Caco-2 (cell line): ENCODE data around the gene ABRACL. TPM values are rescaled to one million over a fixed set of nuclear protein-coding genes. Genes with fewer than 3 reads are reported as not detected.
"Not testable (repeated sequence)": the region's sequence is repeated elsewhere in the genome, so short reads cannot be mapped to it uniquely, and the experiment has no call there.

Experiments used
- BruUV-seq: library from RNA; stranded (reverse); fragments of 400-500 nt; replicated peaks from 2 replicates; lab custom pipeline; 2021; lab: Mats Ljungman, UMichigan
- CTCF ChIA-PET: fragments of 300-600 bp; sonication (Branson Sonifier 250); formaldehyde crosslinking; loops from one replicate; lab custom pipeline; 2022; ENCODE audit warnings: antibody characterized with exemption; lab: Charles Lee
- POLR2A ChIA-PET: fragments of 300-600 bp; sonication (Branson Sonifier 250); formaldehyde crosslinking; loops from one replicate; lab custom pipeline; 2022; ENCODE audit warnings: antibody characterized with exemption; lab: Charles Lee
- DNase-seq, 2 experiments: peaks; one replicate each; pipeline versions ENCODE4 v3.0.0 to v3.0.0-alpha.2; 2020 to 2022
- H3K27me3 ChIP-seq: replicated peaks from 2 replicates; pipeline ENCODE4 v1.6.0; 2011; ENCODE audit warnings: low read length; ENCODE audit not compliant: control insufficient read depth, insufficient read depth
- H3K36me3 ChIP-seq: 2 replicates; pipeline ENCODE4 v1.5.1; 2011; ENCODE audit warnings: low read length; ENCODE audit not compliant: control insufficient read depth, insufficient read depth
- H3K4me1 ChIP-seq: fragments of 250-450 bp; sonication (Bioruptor Pico); 2 replicates; pipeline ENCODE4 v1.5.1; 2020; ENCODE audit warnings: mild to moderate bottlenecking
- H3K4me3 ChIP-seq: 2 replicates; pipeline ENCODE4 v1.5.1; 2011; ENCODE audit warnings: low read depth, mild to moderate bottlenecking, control low read depth, low read length
- H3K9me3 ChIP-seq: fragments of 250-450 bp; sonication (Bioruptor Pico); 2 replicates; pipeline ENCODE4 v1.5.1; 2020; ENCODE audit warnings: mild to moderate bottlenecking, moderate library complexity
- H3K27ac Mint-ChIP-seq: one replicate; pipeline ENCODE4 v1.8.0; 2022; ENCODE audit warnings: mixed read lengths; ENCODE audit not compliant: unreplicated experiment
- H3K27me3 Mint-ChIP-seq: one replicate; pipeline ENCODE4 v1.8.0; 2022; ENCODE audit warnings: mixed read lengths; ENCODE audit not compliant: insufficient read depth, unreplicated experiment
- H3K36me3 Mint-ChIP-seq: one replicate; pipeline ENCODE4 v1.8.0; 2022; ENCODE audit warnings: mild to moderate bottlenecking, mixed read lengths; ENCODE audit not compliant: insufficient read depth, unreplicated experiment
- H3K4me1 Mint-ChIP-seq: one replicate; pipeline ENCODE4 v1.8.0; 2022; ENCODE audit warnings: low read depth, mixed read lengths; ENCODE audit not compliant: unreplicated experiment
- H3K4me3 Mint-ChIP-seq: one replicate; pipeline ENCODE4 v1.8.0; 2022; ENCODE audit warnings: mild to moderate bottlenecking, moderate library complexity, mixed read lengths; ENCODE audit not compliant: unreplicated experiment
- H3K9me3 Mint-ChIP-seq: one replicate; pipeline ENCODE4 v1.8.0; 2022; ENCODE audit warnings: mixed read lengths; ENCODE audit not compliant: unreplicated experiment
- CTCF ChIP-seq, 2 experiments: fragments of 200-600 bp in 1 of 2; IDR thresholded peaks; 1 replicate in 1 of 2; 2 replicates in 1 of 2; pipeline versions ENCODE4 v1.5.1 to v1.8.0; 2011 to 2022; ENCODE audit warnings: antibody characterized with exemption in 1 of 2, control low read depth in 1 of 2, inconsistent platforms in 1 of 2, low read depth in 1 of 2, low read length in 1 of 2, mild to moderate bottlenecking in 1 of 2, moderate library complexity in 1 of 2; ENCODE audit not compliant: insufficient read depth in 1 of 2, severe bottlenecking in 1 of 2, unreplicated experiment in 1 of 2
- intact Hi-C: fragments of 100-400 bp; cut with micrococcal nuclease; formaldehyde crosslinking; loops from one replicate; pipeline ENCODE4 v1.10.0; 2022; ENCODE audit not compliant: unreplicated experiment
- total RNA-seq: library from RNA; stranded (reverse); gene quantifications from 2 replicates; pipeline ENCODE4 v1.2.3, GENCODE V29; 2022

ABRACL gene
- total RNA-seq, 1 experiment from 2014 or later: 90.3 TPM

- Histone ChIP-seq H3K4me3 (no peak overlapping the region), H3K36me3 (no peaks in the 10 kb centered on the region), H3K27me3 (no peaks in the 10 kb centered on the region), H3K9me3 (no peaks in the 10 kb centered on the region), H3K4me1 (0 out of 2 replicates have a peak, but pooled peaks cover 4% of the 10 kb centered on the region)
- ChIA-PET CTCF (no interaction called here), POLR2A (no interaction called here)
- H3K4me1 Mint-ChIP-seq: peaks cover 27% of the 10 kb centered on the region
- intact Hi-C loops: no loop called here
- no peaks in the 10 kb centered on the region for H3K9me3 Mint-ChIP-seq
- H3K36me3 Mint-ChIP-seq: no peaks in the 10 kb centered on the region
- no peaks in the 10 kb centered on the region for H3K27me3 Mint-ChIP-seq
- no peak for TF ChIP-seq CTCF (IDR thresholded peaks at IDR 0.05; ENCODE audit: insufficient read depth in 1 of 2, low read depth in 1 of 2, low read length in 1 of 2, severe bottlenecking in 1 of 2, unreplicated experiment in 1 of 2)
- H3K27ac Mint-ChIP-seq: no peak overlapping the region
- H3K4me3 Mint-ChIP-seq: no peak overlapping the region
- no peak for DNase-seq
- no TSS peak for BruUV-seq
These were observed 11.3 kb upstream of the ABRACL start for GRCh38 chr6:139017227-139017626.

GRCh38 chr6:139019722-139020121 lies 8.8 kb upstream of the ABRACL start:
- H3K9me3 Mint-ChIP-seq: no peaks in the 10 kb centered on the region
- intact Hi-C loops: no loop called here
- H3K27me3 Mint-ChIP-seq: no peaks in the 10 kb centered on the region
- peaks cover 12% of the 10 kb centered on the region; the same call in 1 of the 2 replicates for H3K4me1 ChIP-seq
- TF ChIP-seq CTCF (IDR thresholded peaks at IDR 0.05; ENCODE audit: insufficient read depth in 1 of 2, low read depth in 1 of 2, low read length in 1 of 2, severe bottlenecking in 1 of 2, unreplicated experiment in 1 of 2): no peak
- no TSS peak for BruUV-seq
- H3K36me3 Mint-ChIP-seq: peaks cover 4% of the 10 kb centered on the region
- CTCF ChIA-PET: no interaction called here
- no peaks in the 10 kb centered on the region for H3K36me3 ChIP-seq
- no peak overlapping the region for H3K4me3 Mint-ChIP-seq
- no peak overlapping the region for H3K4me3 ChIP-seq
- POLR2A ChIA-PET: no interaction called here
- DNase-seq: no peak
- no peak overlapping the region for H3K27ac Mint-ChIP-seq
- no peaks in the 10 kb centered on the region for H3K27me3 ChIP-seq
- peaks cover 23% of the 10 kb centered on the region for H3K4me1 Mint-ChIP-seq
- no peaks in the 10 kb centered on the region for H3K9me3 ChIP-seq

GRCh38 chr6:139020689-139021088 lies 7.9 kb upstream of the ABRACL start:
- peak in 1 of 2 experiments; percentile 16 for DNase-seq
- Histone ChIP-seq H3K27me3 (no peaks in the 10 kb centered on the region), H3K4me1 (peaks cover 12% of the 10 kb centered on the region; the same call in 1 of the 2 replicates), H3K36me3 (no peaks in the 10 kb centered on the region), H3K4me3 (no peak overlapping the region), H3K9me3 (no peaks in the 10 kb centered on the region)
- intact Hi-C loops: no loop called here
- Mint-ChIP-seq H3K27ac (no peak overlapping the region), H3K36me3 (peaks cover 4% of the 10 kb centered on the region), H3K4me3 (no peak overlapping the region), H3K27me3 (no peaks in the 10 kb centered on the region), H3K4me1 (peaks cover 23% of the 10 kb centered on the region), H3K9me3 (no peaks in the 10 kb centered on the region)
- ChIA-PET CTCF (no interaction called here), POLR2A (no interaction called here)
- TF ChIP-seq CTCF (IDR thresholded peaks at IDR 0.05; ENCODE audit: insufficient read depth in 1 of 2, low read depth in 1 of 2, low read length in 1 of 2, severe bottlenecking in 1 of 2, unreplicated experiment in 1 of 2): no peak
- BruUV-seq: no TSS peak

- H3K36me3 Mint-ChIP-seq: peaks cover 11% of the 10 kb centered on the region
- POLR2A ChIA-PET, DNase-seq, BruUV-seq, H3K27me3 ChIP-seq, H3K4me3 Mint-ChIP-seq, H3K9me3 ChIP-seq, H3K27me3 Mint-ChIP-seq, H3K27ac Mint-ChIP-seq, H3K36me3 ChIP-seq, H3K4me3 ChIP-seq, CTCF ChIA-PET, H3K4me1 ChIP-seq, H3K9me3 Mint-ChIP-seq: not testable (repeated sequence)
- H3K4me1 Mint-ChIP-seq: peaks cover 11% of the 10 kb centered on the region
- intact Hi-C loops: loop anchor here (5.0 kb wide), 2 partner anchors 78 to 918 kb away; partner anchors contain the start of gene PERP
These were observed 3.1 kb upstream of the ABRACL start for GRCh38 chr6:139025416-139025815.
